Adipose tissue (tissue), 3 donors: ENCODE data around the gene AFAP1. TPM values are rescaled to one million over a fixed set of nuclear protein-coding genes. Genes with fewer than 3 reads are reported as not detected.
"Not testable (repeated sequence)": the region's sequence is repeated elsewhere in the genome, so short reads cannot be mapped to it uniquely, and the experiment has no call there.

Source experiments
- H3K27ac ChIP-seq: one replicate; pipeline ENCODE4 v1.5.1; 2013; ENCODE audit warnings: low read depth, low read length
- WGBS, 3 donors: extraction: QIAGEN DNeasy Blood & Tissue Kit; methylation state at CpG; one replicate each; pipeline ENCODE4 v1.1.7; 2013; 5-methylcytosine and 5-hydroxymethylcytosine counted together
- polyA plus RNA-seq, 3 donors: library from polyadenylated mRNA; stranded (reverse); fragments of 200-250 nt; gene quantifications; one replicate each; pipeline ENCODE4 v1.2.3, GENCODE V29; 2013
- donor health status: healthy with polysubstance abuse.
- donor health status: Bipolar disorder and iron deficiency.
- donor health status: healthy.

Gene AFAP1
- polyA plus RNA-seq, 3 donors: 3.4 to 11.8 (median 10.9) TPM

GRCh38 chr4:7933651-7934510 is 5.8 kb downstream of the AFAP1 start:
- 66 to 78% (median 70%) methylated on average over 14 of the region's 14 CpGs for WGBS, 3 donors
- H3K27ac ChIP-seq: no peak overlapping the region

GRCh38 chr4:7932287-7932686 is 7.4 kb downstream of the AFAP1 start:
- WGBS, 3 donors: 79 to 90% (median 89%) methylated on average over 1 of the region's 1 CpG
- H3K27ac ChIP-seq: no peak overlapping the region

GRCh38 chr4:7929118-7929951 is 10.3 kb downstream of the AFAP1 start:
- H3K27ac ChIP-seq: no peak overlapping the region
- WGBS, 3 donors: 18 to 24% (median 21%) methylated on average over 7 of the region's 7 CpGs

- H3K27ac ChIP-seq: no peak overlapping the region
- WGBS, 3 donors: 84 to 95% (median 87%) methylated on average over 7 of the region's 7 CpGs
These were observed 10.9 kb downstream of the AFAP1 start for GRCh38 chr4:7928711-7929110.

- no peak overlapping the region for H3K27ac ChIP-seq
- 90 to 92% (median 92%) methylated on average over 7 of the region's 7 CpGs for WGBS, 3 donors
These were observed 12.8 kb downstream of the AFAP1 start for GRCh38 chr4:7926822-7927221.

GRCh38 chr4:7924570-7924969 is 15.1 kb downstream of the AFAP1 start:
- H3K27ac ChIP-seq: no peak overlapping the region
- 75 to 90% (median 75%) methylated on average over 4 of the region's 4 CpGs for WGBS, 3 donors

GRCh38 chr4:7924163-7924562 is 15.5 kb downstream of the AFAP1 start:
- H3K27ac ChIP-seq: no peak overlapping the region
- WGBS, 3 donors: 59 to 69% (median 68%) methylated on average over 7 of the region's 7 CpGs

GRCh38 chr4:7922466-7922865 is 17.2 kb downstream of the AFAP1 start:
- 83 to 96% (median 93%) methylated on average over 7 of the region's 7 CpGs for WGBS, 3 donors
- H3K27ac ChIP-seq: no peak overlapping the region

GRCh38 chr4:7918981-7919380 is 20.7 kb downstream of the AFAP1 start:
- WGBS, 3 donors: 84 to 87% (median 85%) methylated on average over 12 of the region's 12 CpGs
- no peak overlapping the region for H3K27ac ChIP-seq

GRCh38 chr4:7918187-7918586 is 21.5 kb downstream of the AFAP1 start:
- H3K27ac ChIP-seq: not testable (repeated sequence)
- WGBS, 3 donors: 83 to 91% (median 84%) methylated on average over 18 of the region's 18 CpGs

- H3K27ac ChIP-seq: no peak overlapping the region
- 86 to 91% (median 90%) methylated on average over 6 of the region's 6 CpGs for WGBS, 3 donors
These were observed 22.0 kb downstream of the AFAP1 start for GRCh38 chr4:7917669-7918068.

GRCh38 chr4:7915875-7916242 is 23.8 kb downstream of the AFAP1 start:
- no peak overlapping the region for H3K27ac ChIP-seq
- 66 to 74% (median 69%) methylated on average over 6 of the region's 6 CpGs for WGBS, 3 donors

GRCh38 chr4:7912826-7913225 is 26.8 kb downstream of the AFAP1 start:
- no peak overlapping the region for H3K27ac ChIP-seq
- WGBS, 3 donors: 98 to 100% (median 100%) methylated on average over 1 of the region's 1 CpG

- WGBS, 3 donors: 43 to 70% (median 49%) methylated on average over 16 of the region's 16 CpGs
- no peak overlapping the region for H3K27ac ChIP-seq
These were observed 28.6 kb downstream of the AFAP1 start for GRCh38 chr4:7910952-7911578.

- 56 to 76% (median 56%) methylated on average over 16 of the region's 16 CpGs for WGBS, 3 donors
- no peak overlapping the region for H3K27ac ChIP-seq
These were observed 29.3 kb downstream of the AFAP1 start for GRCh38 chr4:7910263-7910896.

GRCh38 chr4:7909463-7910262 is 30.0 kb downstream of the AFAP1 start:
- no peak overlapping the region for H3K27ac ChIP-seq
- 64 to 77% (median 67%) methylated on average over 12 of the region's 12 CpGs for WGBS, 3 donors

GRCh38 chr4:7908668-7909067 is 31.0 kb downstream of the AFAP1 start:
- no peak overlapping the region for H3K27ac ChIP-seq
- 54 to 58% (median 56%) methylated on average over 4 of the region's 4 CpGs for WGBS, 3 donors

- H3K27ac ChIP-seq: no peak overlapping the region
- 64 to 84% (median 81%) methylated on average over 2 of the region's 2 CpGs for WGBS, 3 donors
These were observed 32.5 kb downstream of the AFAP1 start for GRCh38 chr4:7907142-7907541.
